Natural killer cell treated with Interleukin-12 subunit alpha and Interleukin-12 subunit beta and Interleukin-15 and Interleukin-18, amount 100 ng/mL, for 72 hours (primary cell): Measurements from ENCODE around the gene PRKAR1B. TPM values are rescaled to one million over a fixed set of nuclear protein-coding genes. Genes with fewer than 3 reads are reported as not detected.

Source experiments
- ATAC-seq, 2 donors: fragments of 150-1000 bp; cut with Tn5 transposase in 1 of 2; sonication (Bioruptor Pico), chemical (Tn5 transposase) in 1 of 2; 2 replicates each; pipeline ENCODE4 v1.10.0; 2021
- DNase-seq: peaks from one replicate; pipeline ENCODE4 v3.0.0; 2022; ENCODE audit warnings: low spot score
- H3K27ac Mint-ChIP-seq, 2 donors: 1 replicate in 1 of 2; 2 replicates in 1 of 2; pipeline ENCODE4 v1.8.0; 2022; ENCODE audit warnings: mixed read lengths in 2 of 2, mild to moderate bottlenecking in 1 of 2, moderate library complexity in 1 of 2
- H3K27me3 Mint-ChIP-seq, 2 donors: 1 replicate in 1 of 2; 2 replicates in 1 of 2; pipeline ENCODE4 v1.8.0; 2022; ENCODE audit warnings: mixed read lengths in 2 of 2
- H3K36me3 Mint-ChIP-seq: one replicate; pipeline ENCODE4 v1.8.0; 2022; ENCODE audit warnings: mixed read lengths
- H3K4me1 Mint-ChIP-seq, 2 donors: 1 replicate in 1 of 2; 2 replicates in 1 of 2; pipeline ENCODE4 v1.8.0; 2022; ENCODE audit warnings: low read depth in 2 of 2, mixed read lengths in 2 of 2, mild to moderate bottlenecking in 1 of 2
- H3K4me3 Mint-ChIP-seq: one replicate; pipeline ENCODE4 v1.8.0; 2022; ENCODE audit warnings: mixed read lengths
- H3K9me3 Mint-ChIP-seq: 2 replicates; pipeline ENCODE4 v1.8.0; 2022; ENCODE audit warnings: mixed read lengths
- total RNA-seq, 2 donors: library from RNA; stranded (reverse); gene quantifications; one replicate each; pipeline ENCODE4 v1.2.3, GENCODE V29; 2022

The PRKAR1B gene
- total RNA-seq, 2 donors from 2014 or later, result 9.8 to 31.9 TPM

- ATAC-seq (no peak), DNase-seq (no peak)
- Mint-ChIP-seq H3K27me3 (no peaks in the 10 kb centered on the region), H3K4me1 (peaks cover 0 to 3% of the 10 kb centered on the region in 2 donors), H3K27ac (no peak overlapping the region), H3K36me3 (peaks cover 5% of the 10 kb centered on the region), H3K4me3 (no peak overlapping the region), H3K9me3 (no peaks in the 10 kb centered on the region)
These were observed 40.5 kb upstream of the PRKAR1B start for GRCh38 chr7:767580-767940.

- Mint-ChIP-seq H3K4me1 (peaks cover 0 to 3% of the 10 kb centered on the region in 2 donors), H3K27me3 (no peaks in the 10 kb centered on the region), H3K9me3 (no peaks in the 10 kb centered on the region), H3K4me3 (no peak overlapping the region), H3K36me3 (peaks cover 5% of the 10 kb centered on the region), H3K27ac (no peak overlapping the region)
- ATAC-seq (no peak), DNase-seq (no peak)
These were observed 38.3 kb upstream of the PRKAR1B start for GRCh38 chr7:765383-765782.

GRCh38 chr7:763762-764161, 36.7 kb upstream of the PRKAR1B start:
- peaks cover 0 to 3% of the 10 kb centered on the region in 2 donors for H3K4me1 Mint-ChIP-seq
- H3K36me3 Mint-ChIP-seq, result peaks cover 5% of the 10 kb centered on the region
- DNase-seq (no peak), ATAC-seq (no peak)
- no peak overlapping the region for H3K4me3 Mint-ChIP-seq
- H3K27ac Mint-ChIP-seq, result no peak overlapping the region
- no peaks in the 10 kb centered on the region for H3K9me3 Mint-ChIP-seq
- no peaks in the 10 kb centered on the region for H3K27me3 Mint-ChIP-seq

GRCh38 chr7:762885-763284, 35.8 kb upstream of the PRKAR1B start:
- Mint-ChIP-seq H3K4me3 (no peak overlapping the region), H3K27me3 (no peaks in the 10 kb centered on the region)
- no peak for ATAC-seq

GRCh38 chr7:761631-762030, 34.5 kb upstream of the PRKAR1B start:
- DNase-seq (no peak), ATAC-seq (no peak)
- Mint-ChIP-seq H3K4me1 (no peaks in the 10 kb centered on the region), H3K4me3 (no peak overlapping the region), H3K36me3 (no peaks in the 10 kb centered on the region), H3K9me3 (no peaks in the 10 kb centered on the region), H3K27ac (no peak overlapping the region), H3K27me3 (no peaks in the 10 kb centered on the region)

More at GRCh38 chr7:762885-763284, 35.8 kb upstream of the PRKAR1B start:
- Mint-ChIP-seq H3K9me3 (no peaks in the 10 kb centered on the region), H3K27ac (no peak overlapping the region), H3K36me3 (peaks cover 5% of the 10 kb centered on the region), H3K4me1 (peaks cover 0 to 3% of the 10 kb centered on the region in 2 donors)
- no peak for DNase-seq

- ATAC-seq (no peak), DNase-seq (no peak)
- Mint-ChIP-seq H3K36me3 (no peaks in the 10 kb centered on the region), H3K9me3 (no peaks in the 10 kb centered on the region), H3K27me3 (no peaks in the 10 kb centered on the region), H3K4me3 (no peak overlapping the region), H3K4me1 (no peaks in the 10 kb centered on the region), H3K27ac (no peak overlapping the region)
These were observed 34.0 kb upstream of the PRKAR1B start for GRCh38 chr7:761101-761500.

- Mint-ChIP-seq H3K4me1 (no peaks in the 10 kb centered on the region), H3K36me3 (no peaks in the 10 kb centered on the region), H3K27me3 (no peaks in the 10 kb centered on the region), H3K9me3 (no peaks in the 10 kb centered on the region), H3K27ac (no peak overlapping the region), H3K4me3 (no peak overlapping the region)
- ATAC-seq, result no peak
- no peak for DNase-seq
These were observed 32.9 kb upstream of the PRKAR1B start for GRCh38 chr7:760006-760405.

GRCh38 chr7:759569-759968, 32.5 kb upstream of the PRKAR1B start:
- H3K4me1 Mint-ChIP-seq, result no peaks in the 10 kb centered on the region
- H3K36me3 Mint-ChIP-seq, result no peaks in the 10 kb centered on the region
- H3K27ac Mint-ChIP-seq, result no peak overlapping the region
- H3K4me3 Mint-ChIP-seq, result no peak overlapping the region
- no peaks in the 10 kb centered on the region for H3K9me3 Mint-ChIP-seq
- DNase-seq (no peak), ATAC-seq (no peak)
- no peaks in the 10 kb centered on the region for H3K27me3 Mint-ChIP-seq

- DNase-seq (no peak), ATAC-seq (no peak)
- H3K27me3 Mint-ChIP-seq, result no peaks in the 10 kb centered on the region
- H3K4me3 Mint-ChIP-seq, result no peak overlapping the region
- H3K36me3 Mint-ChIP-seq, result no peaks in the 10 kb centered on the region
- no peak overlapping the region for H3K27ac Mint-ChIP-seq
- no peaks in the 10 kb centered on the region for H3K9me3 Mint-ChIP-seq
- H3K4me1 Mint-ChIP-seq, result no peaks in the 10 kb centered on the region
These were observed 30.7 kb upstream of the PRKAR1B start for GRCh38 chr7:757741-758163.

GRCh38 chr7:756928-757560, 30.0 kb upstream of the PRKAR1B start:
- no peaks in the 10 kb centered on the region for H3K9me3 Mint-ChIP-seq
- no peak overlapping the region for H3K4me3 Mint-ChIP-seq
- ATAC-seq (peak in 1 of 2 donors; percentile 24), DNase-seq (no peak)
- H3K4me1 Mint-ChIP-seq, result no peaks in the 10 kb centered on the region
- H3K27me3 Mint-ChIP-seq, result no peaks in the 10 kb centered on the region
- no peak overlapping the region for H3K27ac Mint-ChIP-seq
- H3K36me3 Mint-ChIP-seq, result no peaks in the 10 kb centered on the region

GRCh38 chr7:756231-756927, 29.3 kb upstream of the PRKAR1B start:
- Mint-ChIP-seq H3K9me3 (no peaks in the 10 kb centered on the region), H3K4me3 (no peak overlapping the region), H3K27ac (no peak overlapping the region), H3K36me3 (no peaks in the 10 kb centered on the region), H3K4me1 (no peaks in the 10 kb centered on the region), H3K27me3 (no peaks in the 10 kb centered on the region)
- DNase-seq, result no peak
- ATAC-seq, result no peak

- Mint-ChIP-seq H3K27me3 (no peaks in the 10 kb centered on the region), H3K9me3 (no peaks in the 10 kb centered on the region), H3K4me1 (no peaks in the 10 kb centered on the region), H3K27ac (no peak overlapping the region), H3K36me3 (no peaks in the 10 kb centered on the region), H3K4me3 (no peak overlapping the region)
- ATAC-seq, result no peak
- DNase-seq, result no peak
These were observed 28.3 kb upstream of the PRKAR1B start for GRCh38 chr7:755413-755805.

- Mint-ChIP-seq H3K27me3 (no peaks in the 10 kb centered on the region), H3K4me1 (no peaks in the 10 kb centered on the region), H3K9me3 (no peaks in the 10 kb centered on the region), H3K36me3 (no peaks in the 10 kb centered on the region), H3K27ac (no peak overlapping the region), H3K4me3 (no peak overlapping the region)
- DNase-seq (no peak), ATAC-seq (peak in 1 of 2 donors; percentile 28)
These were observed 27.7 kb upstream of the PRKAR1B start for GRCh38 chr7:754531-755412.

GRCh38 chr7:753190-753589, 26.1 kb upstream of the PRKAR1B start:
- H3K27ac Mint-ChIP-seq, result no peak overlapping the region
- no peaks in the 10 kb centered on the region for H3K27me3 Mint-ChIP-seq
- DNase-seq (no peak), ATAC-seq (no peak)
- H3K4me3 Mint-ChIP-seq, result no peak overlapping the region
- H3K9me3 Mint-ChIP-seq, result no peaks in the 10 kb centered on the region
- no peaks in the 10 kb centered on the region for H3K36me3 Mint-ChIP-seq
- H3K4me1 Mint-ChIP-seq, result no peaks in the 10 kb centered on the region
